ENCODE measurements around the gene REEP2. TPM values are rescaled to one million over a fixed set of nuclear protein-coding genes. Genes with fewer than 3 reads are reported as not detected.
"Not testable (repeated sequence)": the region's sequence is repeated elsewhere in the genome, so short reads cannot be mapped to it uniquely, and the experiment has no call there.

REEP2 gene
- total RNA-seq, 1 donor from 2014 or later = 7.6 TPM

- DNase-seq (ENCODE audit: extremely low read depth, low read depth, low spot score) = no peak
Measured at GRCh38 chr5:138466125-138466899, 27.5 kb downstream of the REEP2 start.

GRCh38 chr5:138466900-138467710 is 28.2 kb downstream of the REEP2 start:
- DNase-seq (ENCODE audit: extremely low read depth, low read depth, low spot score) = no peak

GRCh38 chr5:138467711-138468132 is 28.9 kb downstream of the REEP2 start:
- DNase-seq (ENCODE audit: extremely low read depth, low read depth, low spot score) = no peak

DNA sequence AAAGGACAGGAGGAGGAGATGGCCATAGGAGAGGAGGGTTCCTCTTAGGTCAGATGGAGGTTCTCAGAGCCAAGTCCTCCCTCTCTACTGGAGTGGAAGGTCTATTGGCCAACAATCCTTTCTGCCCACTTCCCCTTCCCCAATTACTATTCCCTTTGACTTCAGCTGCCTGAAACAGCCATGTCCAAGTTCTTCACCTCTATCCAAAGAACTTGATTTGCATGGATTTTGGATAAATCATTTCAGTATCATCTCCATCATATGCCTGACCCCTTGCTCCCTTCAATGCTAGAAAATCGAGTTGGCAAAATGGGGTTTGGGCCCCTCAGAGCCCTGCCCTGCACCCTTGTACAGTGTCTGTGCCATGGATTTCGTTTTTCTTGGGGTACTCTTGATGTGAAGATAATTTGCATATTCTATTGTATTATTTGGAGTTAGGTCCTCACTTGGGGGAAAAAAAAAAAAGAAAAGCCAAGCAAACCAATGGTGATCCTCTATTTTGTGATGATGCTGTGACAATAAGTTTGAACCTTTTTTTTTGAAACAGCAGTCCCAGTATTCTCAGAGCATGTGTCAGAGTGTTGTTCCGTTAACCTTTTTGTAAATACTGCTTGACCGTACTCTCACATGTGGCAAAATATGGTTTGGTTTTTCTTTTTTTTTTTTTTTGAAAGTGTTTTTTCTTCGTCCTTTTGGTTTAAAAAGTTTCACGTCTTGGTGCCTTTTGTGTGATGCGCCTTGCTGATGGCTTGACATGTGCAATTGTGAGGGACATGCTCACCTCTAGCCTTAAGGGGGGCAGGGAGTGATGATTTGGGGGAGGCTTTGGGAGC is 29.5 kb downstream of the REEP2 start:
- no peak for DNase-seq (ENCODE audit: extremely low read depth, low read depth, low spot score)

DNA sequence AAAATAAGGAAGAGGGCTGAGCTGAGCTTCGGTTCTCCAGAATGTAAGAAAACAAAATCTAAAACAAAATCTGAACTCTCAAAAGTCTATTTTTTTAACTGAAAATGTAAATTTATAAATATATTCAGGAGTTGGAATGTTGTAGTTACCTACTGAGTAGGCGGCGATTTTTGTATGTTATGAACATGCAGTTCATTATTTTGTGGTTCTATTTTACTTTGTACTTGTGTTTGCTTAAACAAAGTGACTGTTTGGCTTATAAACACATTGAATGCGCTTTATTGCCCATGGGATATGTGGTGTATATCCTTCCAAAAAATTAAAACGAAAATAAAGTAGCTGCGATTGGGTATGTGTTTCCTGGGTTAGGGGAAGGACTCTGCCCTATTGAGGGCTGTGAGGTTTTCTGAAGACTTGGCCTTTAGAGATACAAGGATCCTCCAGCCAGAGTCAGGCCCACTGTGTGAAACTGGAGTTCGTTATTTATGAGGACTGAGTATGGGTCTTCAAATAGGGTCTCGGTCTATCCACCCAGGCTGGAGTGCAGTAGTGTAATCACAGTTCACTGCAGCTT is 30.2 kb downstream of the REEP2 start:
- no peak for DNase-seq (ENCODE audit: extremely low read depth, low read depth, low spot score)

DNA sequence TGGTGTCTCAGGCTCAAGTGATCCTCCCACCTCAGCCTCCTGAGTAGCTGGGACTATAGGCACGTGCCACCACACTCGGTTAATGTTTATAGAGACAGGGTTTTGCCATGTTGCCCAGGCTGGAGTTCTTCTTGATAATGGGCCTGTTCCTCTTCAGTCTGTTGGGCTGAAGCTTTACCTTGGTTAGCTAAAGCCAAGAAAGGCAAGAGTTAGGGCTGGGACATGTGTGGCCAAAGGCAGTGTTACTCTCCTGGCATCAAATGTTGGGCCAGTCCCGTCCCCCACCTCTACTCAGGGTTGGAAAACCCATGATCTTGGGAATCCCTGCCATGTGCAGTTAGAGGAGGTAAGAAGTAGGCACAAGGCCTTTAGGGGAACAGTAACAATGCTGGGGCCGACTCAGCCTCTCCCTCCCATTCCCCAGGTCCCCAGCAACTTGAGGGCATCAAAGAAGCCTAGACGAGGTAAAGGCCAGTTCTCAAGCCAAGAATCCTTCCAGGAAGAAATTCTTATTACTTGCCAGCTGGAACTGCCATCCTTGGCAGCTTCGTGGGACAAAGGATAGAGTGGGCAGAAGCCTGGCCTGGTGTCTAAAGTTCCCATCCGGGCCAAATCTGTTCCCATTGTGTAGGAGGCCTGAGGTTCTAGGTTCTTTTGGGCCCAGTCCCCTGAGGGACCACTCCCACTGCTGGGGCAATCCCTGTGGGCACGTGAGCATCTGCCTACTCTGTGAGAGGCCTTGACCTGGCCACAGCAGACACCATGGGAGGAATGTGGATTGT is 30.9 kb downstream of the REEP2 start:
- DNase-seq (ENCODE audit: extremely low read depth, low read depth, low spot score) = no peak

DNA sequence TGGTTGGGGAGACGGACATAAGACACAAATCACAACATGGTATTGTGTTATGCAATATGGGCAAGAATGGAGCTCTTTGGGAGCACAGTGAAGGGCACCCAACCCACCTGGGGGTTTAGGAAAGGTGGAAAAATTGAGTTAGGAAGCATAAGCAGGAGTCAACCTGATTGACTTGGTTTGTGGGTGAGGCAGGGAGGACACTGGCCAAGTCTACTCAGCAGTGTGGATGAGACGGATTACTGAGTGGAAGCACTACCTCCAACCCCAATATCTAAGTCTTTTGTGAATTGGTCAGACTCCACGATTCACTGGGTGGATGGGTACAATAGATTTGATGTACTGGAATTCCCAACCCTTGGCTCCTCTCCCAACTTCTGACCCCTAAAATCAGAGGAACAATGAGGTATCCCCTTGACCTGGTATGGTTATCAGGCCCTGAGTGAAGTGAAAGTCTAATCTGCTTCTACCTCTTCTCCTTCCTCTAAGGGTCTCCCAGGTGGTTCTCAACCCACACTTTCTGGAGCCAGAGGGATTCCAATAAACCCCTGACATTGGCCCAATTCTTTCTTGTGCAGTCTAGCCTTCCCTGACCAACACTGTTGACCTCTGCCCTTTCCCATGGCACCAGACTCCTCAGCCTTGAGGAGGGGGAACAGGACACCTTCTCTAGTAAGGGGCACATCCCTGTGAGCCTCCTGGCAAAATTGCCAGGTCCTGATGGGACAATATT is 31.6 kb downstream of the REEP2 start:
- no peak for DNase-seq (ENCODE audit: extremely low read depth, low read depth, low spot score)

- no peak for DNase-seq (ENCODE audit: extremely low read depth, low read depth, low spot score)
Measured at GRCh38 chr5:138471052-138471361, 32.1 kb downstream of the REEP2 start.

- no peak for DNase-seq (ENCODE audit: extremely low read depth, low read depth, low spot score)
Measured at GRCh38 chr5:138472353-138472752, 33.5 kb downstream of the REEP2 start.

- not testable (repeated sequence) for DNase-seq (ENCODE audit: extremely low read depth, low read depth, low spot score)
Measured at GRCh38 chr5:138473151-138473550, 34.3 kb downstream of the REEP2 start.

- no peak for DNase-seq (ENCODE audit: extremely low read depth, low read depth, low spot score)
Measured at GRCh38 chr5:138476918-138477317, 38.1 kb downstream of the REEP2 start.

DNA sequence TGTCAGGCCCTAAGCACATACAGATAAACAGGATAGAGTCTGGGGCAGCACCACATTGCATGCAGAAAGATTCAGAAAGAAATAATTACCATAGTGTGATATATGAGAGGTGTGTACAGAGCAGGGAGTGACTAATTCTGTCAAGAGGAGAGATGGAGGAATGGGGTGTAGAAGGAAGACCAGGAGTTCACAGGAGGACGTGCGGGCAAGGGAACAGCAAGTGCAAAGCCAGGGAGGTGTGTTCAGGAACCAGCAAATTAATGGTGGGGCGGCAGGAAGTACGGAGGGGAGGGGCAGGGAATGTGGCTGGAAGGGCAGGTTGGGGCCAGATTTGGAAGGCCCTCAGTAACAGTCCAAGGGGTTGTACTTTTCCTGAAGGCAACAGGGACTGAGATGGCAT is 43.8 kb downstream of the REEP2 start:
- no peak for DNase-seq (ENCODE audit: extremely low read depth, low read depth, low spot score)

- no peak for DNase-seq (ENCODE audit: extremely low read depth, low read depth, low spot score)
Measured at GRCh38 chr5:138488481-138488945, 49.7 kb downstream of the REEP2 start.

DNA sequence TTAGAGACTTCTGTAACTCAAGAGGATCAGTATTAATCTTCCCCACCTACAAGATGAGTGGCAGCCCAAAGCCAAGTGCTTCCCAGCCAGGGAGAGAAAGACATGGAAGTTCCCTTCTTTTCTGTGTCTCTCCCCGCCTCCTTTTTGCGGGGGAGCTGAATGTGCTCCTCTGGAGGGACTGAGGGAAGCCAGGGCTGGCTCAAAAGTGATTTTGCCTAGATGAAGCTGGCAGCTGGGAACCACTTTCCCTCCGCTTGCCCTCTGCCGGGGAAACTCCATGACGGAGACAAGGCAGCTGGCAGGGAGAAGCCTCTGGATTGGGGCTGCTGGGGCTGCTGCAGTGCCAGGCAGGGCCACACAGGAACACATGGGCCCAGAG is 50.8 kb downstream of the REEP2 start:
- DNase-seq (ENCODE audit: extremely low read depth, low read depth, low spot score) = no peak

DNA sequence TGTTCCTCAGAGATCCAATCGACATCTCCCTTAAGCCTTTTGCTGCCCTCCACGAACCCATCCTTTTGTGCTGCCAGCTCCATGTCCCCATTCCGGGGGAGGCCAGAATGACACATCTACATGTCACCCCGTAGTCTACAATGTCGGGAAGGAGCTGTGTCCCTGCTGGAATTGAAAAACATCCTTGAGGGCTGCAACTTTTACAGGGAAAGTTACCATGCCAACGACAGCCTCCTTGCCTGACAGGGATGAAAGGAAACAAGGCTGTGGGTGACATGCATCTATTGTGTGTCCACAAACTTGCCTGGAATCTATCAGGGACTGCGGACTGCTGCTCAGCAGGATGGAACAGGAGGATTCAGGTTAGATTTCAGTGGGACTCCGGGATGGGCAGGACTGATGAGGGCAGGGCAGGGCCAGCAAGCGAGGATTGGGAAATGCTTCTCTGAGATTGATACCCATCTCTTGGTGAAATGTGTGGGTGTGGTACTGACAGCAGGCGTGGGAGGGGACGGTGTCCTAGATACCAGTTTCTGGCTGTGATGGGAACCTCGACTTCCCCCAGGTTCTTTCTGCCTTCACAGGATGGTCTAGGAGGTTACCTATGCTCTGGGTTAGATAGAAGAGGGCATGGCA is 51.9 kb downstream of the REEP2 start:
- DNase-seq (ENCODE audit: extremely low read depth, low read depth, low spot score) = no peak

- DNase-seq (ENCODE audit: extremely low read depth, low read depth, low spot score) = no peak
Measured at GRCh38 chr5:138491284-138491648, 52.4 kb downstream of the REEP2 start.

GRCh38 chr5:138491669-138492559 is 53.1 kb downstream of the REEP2 start:
- no peak for DNase-seq (ENCODE audit: extremely low read depth, low read depth, low spot score)

DNA sequence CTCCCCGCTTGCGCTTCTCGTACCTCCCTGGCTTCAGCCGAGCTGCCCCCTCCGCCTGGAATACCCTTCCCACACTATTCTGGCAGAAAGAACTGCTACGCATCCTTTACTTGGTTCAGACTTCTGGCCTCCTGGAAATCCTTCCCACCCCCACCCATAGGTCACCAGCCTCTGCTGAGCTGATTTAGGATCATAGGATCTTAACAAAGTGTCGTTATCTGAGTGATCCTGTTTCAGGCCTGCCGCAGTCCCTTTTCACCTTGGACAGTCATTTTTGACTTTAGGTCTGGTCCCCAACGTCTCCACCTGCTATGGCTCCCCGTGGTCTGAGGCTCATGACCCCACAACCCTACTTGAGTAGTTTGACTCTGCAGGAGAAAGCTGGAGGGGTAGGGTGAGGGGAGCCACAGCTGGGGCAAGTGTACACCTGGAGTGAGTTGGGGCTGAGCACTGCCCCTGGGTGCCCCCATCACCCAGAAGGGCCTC is 53.7 kb downstream of the REEP2 start:
- no peak for DNase-seq (ENCODE audit: extremely low read depth, low read depth, low spot score)

All from glomerular endothelial cell (primary cell).